ENCODE data around the gene SHC4. TPM values are rescaled to one million over a fixed set of nuclear protein-coding genes. Genes with fewer than 3 reads are reported as not detected.
A peak's percentile ranks its signal among the peaks of the same experiment; 100 is the strongest.

The SHC4 gene
- total and polyA plus RNA-seq, 2 of the 8 experiments (the other 6 are each of a cell fraction or from before 2014, with no cell fraction given), result 0.15 to 0.30 TPM

DNA sequence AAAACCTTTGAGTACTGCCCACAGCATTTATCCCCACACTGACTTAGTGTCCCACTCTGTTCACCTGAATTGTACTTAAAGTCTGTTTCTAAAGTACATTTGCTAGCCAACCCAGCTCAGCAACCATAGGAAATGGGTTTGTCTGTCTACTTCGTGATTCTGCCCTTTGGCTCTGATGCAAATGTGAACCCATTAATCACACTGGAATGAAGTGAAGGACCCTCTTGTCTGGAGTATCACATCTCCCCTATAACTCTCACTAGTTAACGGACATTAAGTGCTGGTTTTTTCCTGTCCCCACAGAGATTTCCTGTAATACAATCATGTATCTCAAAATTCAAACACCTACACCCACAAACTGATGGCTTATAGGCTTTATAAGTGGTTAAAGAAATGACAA lies 65.3 kb downstream of the SHC4 start:
- no peak overlapping the region for H4K91ac ChIP-seq (replicated peaks; ENCODE audit: insufficient read length, low read length)
- H3K36me3 ChIP-seq (ENCODE audit: control insufficient read depth in 2 of 4, insufficient read depth in 4 of 4, low read length in 3 of 4), result no peaks in the 10 kb centered on the region
- H3K4me2 ChIP-seq (ENCODE audit: insufficient read depth in 1 of 2, low read depth in 2 of 2, low read length in 2 of 2), result no peak overlapping the region
- H3K23me2 ChIP-seq (ENCODE audit: low read depth, low read length), result no peaks in the 10 kb centered on the region
- no peak overlapping the region for H2BK5ac ChIP-seq (ENCODE audit: low read depth, low read length)
- no peaks in the 10 kb centered on the region for H3K9me3 ChIP-seq (ENCODE audit: insufficient read depth in 2 of 2, low read depth in 1 of 2, low read length in 1 of 2)
- H3K79me1 ChIP-seq (ENCODE audit: low read depth, low read length), result no peaks in the 10 kb centered on the region
- no peak overlapping the region for H2BK120ac ChIP-seq (replicated peaks; ENCODE audit: low read depth, low read length)
- H3K9ac ChIP-seq (replicated peaks in 1 of 4; ENCODE audit: extremely low read depth in 1 of 4, low read depth in 3 of 4, low read length in 3 of 4), result no peak overlapping the region
- H3K4me3 ChIP-seq (ENCODE audit: extremely low read depth in 1 of 4, insufficient read depth in 2 of 4, low read depth in 3 of 4, low read length in 4 of 4), result no peak overlapping the region
- 95% methylated on average over 2 of the region's 2 CpGs; no CpG with 5 or more reads in 1 of the 2 experiments for WGBS, 2 experiments (ENCODE audit: extremely low coverage in 1 of 2, insufficient coverage in 1 of 2, insufficient read length in 1 of 2, insufficient replicate concordance in 2 of 2, low coverage in 1 of 2, low lambda C conversion rate in 2 of 2, missing lambda C conversion rate in 1 of 2)
- H3K56ac ChIP-seq (replicated peaks; ENCODE audit: insufficient read length, low read depth, low read length), result no peak overlapping the region
- H4K5ac ChIP-seq (ENCODE audit: insufficient read length, low read depth, low read length), result no peak overlapping the region
- H2BK20ac ChIP-seq (ENCODE audit: low read length), result no peak overlapping the region
- peak overlapping the region; percentile 99; the same call in 1 of the 2 replicates for H2AFZ ChIP-seq (ENCODE audit: low read length)
- DNase-seq (ENCODE audit: low read depth in 1 of 2, low spot score in 2 of 2), result no peak
- H4K20me1 ChIP-seq (replicated peaks in 1 of 2; ENCODE audit: control insufficient read depth in 1 of 2, insufficient read depth in 2 of 2, low read length in 2 of 2), result no peaks in the 10 kb centered on the region
- H3K14ac ChIP-seq (ENCODE audit: insufficient read length), result no peak overlapping the region
- no peak overlapping the region for H3K23ac ChIP-seq (ENCODE audit: insufficient read length)
- no peak overlapping the region for H4K8ac ChIP-seq (ENCODE audit: extremely low read depth, insufficient read depth, low read length)
- POLR2A ChIA-PET (ENCODE audit: partially characterized antibody), result interaction anchor here (2.7 kb wide), 1 partner anchor 20 kb away, joined by 15 read pairs; the partner anchor contains the start of gene EID1
- no peaks in the 10 kb centered on the region for H3K27me3 ChIP-seq (replicated peaks in 1 of 4; ENCODE audit: control insufficient read depth in 3 of 4, extremely low read depth in 1 of 4, insufficient read depth in 3 of 4, low read length in 3 of 4)
- H3K4ac ChIP-seq (replicated peaks; ENCODE audit: insufficient read length, low read depth, low read length), result no peak overlapping the region
- H3K27ac ChIP-seq (ENCODE audit: low read depth, low read length), result no peak overlapping the region
- H2BK15ac ChIP-seq (ENCODE audit: low read length), result no peak overlapping the region
- no peak overlapping the region for H2BK12ac ChIP-seq (ENCODE audit: low read depth, low read length)
- FAIRE-seq, result no peak
- H3K4me1 ChIP-seq (replicated peaks in 1 of 4; ENCODE audit: control insufficient read depth in 3 of 4, insufficient read depth in 4 of 4, low read length in 3 of 4), result peaks cover 2 to 6% (median 3%) of the 10 kb centered on the region in 4 experiments; a peak in 3 of 7 replicates
- no peak overlapping the region for H3K18ac ChIP-seq (ENCODE audit: extremely low read depth, low read length)
- no peak overlapping the region for H2AK5ac ChIP-seq (ENCODE audit: low read depth, low read length)
- no peaks in the 10 kb centered on the region for H3K79me2 ChIP-seq (ENCODE audit: control insufficient read depth in 1 of 2, insufficient read depth in 2 of 2, low read length in 2 of 2)
- CTCF ChIA-PET (ENCODE audit: partially characterized antibody), result no interaction called here
- TF ChIP-seq FOSL1 (IDR thresholded peaks at IDR 0.05; ENCODE audit: insufficient read depth, low read depth, low read length) (no peak), TAF7 (optimal IDR thresholded peaks at IDR 0.05; ENCODE audit: borderline replicate concordance, low read depth, low read length) (no peak), SP2 (IDR thresholded peaks at IDR 0.05; ENCODE audit: low read length) (no peak), SP4 (IDR thresholded peaks at IDR 0.05; ENCODE audit: low read length) (no peak), CREB1 (IDR thresholded peaks at IDR 0.05) (no peak), KDM4A (IDR thresholded peaks at IDR 0.05; ENCODE audit: low read depth, low read length, severe bottlenecking) (no peak), CBX5 (IDR thresholded peaks at IDR 0.05; ENCODE audit: low read depth, low read length) (no peak), SIRT6 (IDR thresholded peaks at IDR 0.05; ENCODE audit: low read length) (no peak), RFX5 (IDR thresholded peaks at IDR 0.05; ENCODE audit: borderline replicate concordance, low read depth, low read length) (no peak), GABPA (IDR thresholded peaks at IDR 0.05; ENCODE audit: borderline replicate concordance, insufficient read depth, low read length) (no peak), EP300 (IDR thresholded peaks at IDR 0.05; ENCODE audit: borderline replicate concordance in 1 of 2, low read depth in 2 of 2, low read length in 2 of 2) (no peak), NRF1 (IDR thresholded peaks at IDR 0.05; ENCODE audit: low read depth, low read length) (no peak), CTBP2 (IDR thresholded peaks at IDR 0.05; ENCODE audit: borderline replicate concordance, insufficient read depth, insufficient read length, low read length) (no peak)
- TF ChIP-seq, protein P1, sequence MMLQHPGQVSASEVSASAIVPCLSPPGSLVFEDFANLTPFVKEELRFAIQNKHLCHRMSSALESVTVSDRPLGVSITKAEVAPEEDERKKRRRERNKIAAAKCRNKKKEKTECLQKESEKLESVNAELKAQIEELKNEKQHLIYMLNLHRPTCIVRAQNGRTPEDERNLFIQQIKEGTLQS (IDR thresholded peaks at IDR 0.05; ENCODE audit: insufficient read depth, low read depth, low read length), result no peak
